Measurements from ENCODE around the gene DCAF17. TPM values are rescaled to one million over a fixed set of nuclear protein-coding genes. Genes with fewer than 3 reads are reported as not detected.
A peak's percentile ranks its signal among the peaks of the same experiment; 100 is the strongest.

Gene DCAF17
- total RNA-seq, 1 experiment from 2014 or later, result 20.8 TPM

GRCh38 chr2:171433763-171434012 is 338 bp upstream of the DCAF17 start, which contains the start of gene METTL8:
TSS of gene METTL8 (minus strand) at chr2:171433990. CDS start at chr2:171392185, 41,805 bp downstream.
- ChIA-PET POLR2A (interaction anchor here (0.6 to 6.2 kb wide), 22 partner anchors 10 to 1880 kb away, joined by 3 to 108 read pairs (median 5); partner anchors contain the start of genes CYBRD1, DYNC1I2, GORASP2 and TLK1), CTCF (interaction anchor here (0.7 to 1.2 kb wide), 4 partner anchors 17 to 505 kb away, joined by 3 to 5 read pairs (median 4); no protein-coding TSS in a partner anchor)
- peaks cover 34% of the 10 kb centered on the region for H3K36me3 Mint-ChIP-seq (ENCODE audit: insufficient read depth, unreplicated experiment)
- no peaks in the 10 kb centered on the region for H3K9me3 Mint-ChIP-seq (ENCODE audit: unreplicated experiment)
- peak within 1 kb of the TSS; percentile 98 for H3K4me3 Mint-ChIP-seq (ENCODE audit: unreplicated experiment)
- peaks cover 17% of the 10 kb centered on the region for H3K4me1 Mint-ChIP-seq (ENCODE audit: insufficient read depth, unreplicated experiment)
- BruUV-seq (replicated peaks), result no TSS peak
- H3K27me3 Mint-ChIP-seq (ENCODE audit: insufficient read depth, unreplicated experiment), result no peaks in the 10 kb centered on the region
- intact Hi-C loops (cut with micrococcal nuclease), result loop anchor here (2.0 to 5.0 kb wide), 3 partner anchors 271 to 505 kb away; partner anchors contain the start of genes GORASP2 and TLK1
- TF ChIP-seq, protein P1, sequence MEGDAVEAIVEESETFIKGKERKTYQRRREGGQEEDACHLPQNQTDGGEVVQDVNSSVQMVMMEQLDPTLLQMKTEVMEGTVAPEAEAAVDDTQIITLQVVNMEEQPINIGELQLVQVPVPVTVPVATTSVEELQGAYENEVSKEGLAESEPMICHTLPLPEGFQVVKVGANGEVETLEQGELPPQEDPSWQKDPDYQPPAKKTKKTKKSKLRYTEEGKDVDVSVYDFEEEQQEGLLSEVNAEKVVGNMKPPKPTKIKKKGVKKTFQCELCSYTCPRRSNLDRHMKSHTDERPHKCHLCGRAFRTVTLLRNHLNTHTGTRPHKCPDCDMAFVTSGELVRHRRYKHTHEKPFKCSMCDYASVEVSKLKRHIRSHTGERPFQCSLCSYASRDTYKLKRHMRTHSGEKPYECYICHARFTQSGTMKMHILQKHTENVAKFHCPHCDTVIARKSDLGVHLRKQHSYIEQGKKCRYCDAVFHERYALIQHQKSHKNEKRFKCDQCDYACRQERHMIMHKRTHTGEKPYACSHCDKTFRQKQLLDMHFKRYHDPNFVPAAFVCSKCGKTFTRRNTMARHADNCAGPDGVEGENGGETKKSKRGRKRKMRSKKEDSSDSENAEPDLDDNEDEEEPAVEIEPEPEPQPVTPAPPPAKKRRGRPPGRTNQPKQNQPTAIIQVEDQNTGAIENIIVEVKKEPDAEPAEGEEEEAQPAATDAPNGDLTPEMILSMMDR (IDR thresholded peaks at IDR 0.05; ENCODE audit: unreplicated experiment), result peak; percentile 10
- no peak for DNase-seq (ENCODE audit: unreplicated experiment)
- H3K27ac Mint-ChIP-seq (ENCODE audit: low read depth, unreplicated experiment), result peak within 1 kb of the TSS; percentile 93

GRCh38 chr2:171436307-171436706 is 2.3 kb downstream of the DCAF17 start:
- no TSS peak for BruUV-seq (replicated peaks)
- Mint-ChIP-seq H3K27me3 (ENCODE audit: insufficient read depth, unreplicated experiment) (no peaks in the 10 kb centered on the region), H3K27ac (ENCODE audit: low read depth, unreplicated experiment) (no peak overlapping the region), H3K36me3 (ENCODE audit: insufficient read depth, unreplicated experiment) (peaks cover 50% of the 10 kb centered on the region), H3K4me1 (ENCODE audit: insufficient read depth, unreplicated experiment) (peaks cover 17% of the 10 kb centered on the region), H3K4me3 (ENCODE audit: unreplicated experiment) (no peak overlapping the region), H3K9me3 (ENCODE audit: unreplicated experiment) (no peaks in the 10 kb centered on the region)
- intact Hi-C loops (cut with micrococcal nuclease), result no loop called here
- ChIA-PET CTCF (no interaction called here), POLR2A (interaction anchor here (1.8 to 6.2 kb wide), 3 partner anchors 86 to 506 kb away, joined by 5 to 108 read pairs (median 61); partner anchors contain the start of genes CYBRD1 and TLK1)
- peak; percentile 64 for DNase-seq (ENCODE audit: unreplicated experiment)
- TF ChIP-seq, protein P1 (IDR thresholded peaks at IDR 0.05; ENCODE audit: unreplicated experiment), result no peak

- ChIA-PET POLR2A (interaction anchor here (1.2 to 2.1 kb wide), 3 partner anchors 8 to 110 kb away, joined by 3 to 4 read pairs (median 3); no protein-coding TSS in a partner anchor), CTCF (no interaction called here)
- intact Hi-C loops (cut with micrococcal nuclease), result no loop called here
- TF ChIP-seq, protein P1 (IDR thresholded peaks at IDR 0.05; ENCODE audit: unreplicated experiment), result no peak
- no peaks in the 10 kb centered on the region for H3K27me3 Mint-ChIP-seq (ENCODE audit: insufficient read depth, unreplicated experiment)
- no TSS peak for BruUV-seq (replicated peaks)
- no peaks in the 10 kb centered on the region for H3K9me3 Mint-ChIP-seq (ENCODE audit: unreplicated experiment)
- no peak for DNase-seq (ENCODE audit: unreplicated experiment)
- H3K4me3 Mint-ChIP-seq (ENCODE audit: unreplicated experiment), result no peak overlapping the region
- no peak overlapping the region for H3K27ac Mint-ChIP-seq (ENCODE audit: low read depth, unreplicated experiment)
- H3K4me1 Mint-ChIP-seq (ENCODE audit: insufficient read depth, unreplicated experiment), result no peaks in the 10 kb centered on the region
- peaks cover 85% of the 10 kb centered on the region for H3K36me3 Mint-ChIP-seq (ENCODE audit: insufficient read depth, unreplicated experiment)
Measured at GRCh38 chr2:171441470-171441869, 7.4 kb downstream of the DCAF17 start.

DNA sequence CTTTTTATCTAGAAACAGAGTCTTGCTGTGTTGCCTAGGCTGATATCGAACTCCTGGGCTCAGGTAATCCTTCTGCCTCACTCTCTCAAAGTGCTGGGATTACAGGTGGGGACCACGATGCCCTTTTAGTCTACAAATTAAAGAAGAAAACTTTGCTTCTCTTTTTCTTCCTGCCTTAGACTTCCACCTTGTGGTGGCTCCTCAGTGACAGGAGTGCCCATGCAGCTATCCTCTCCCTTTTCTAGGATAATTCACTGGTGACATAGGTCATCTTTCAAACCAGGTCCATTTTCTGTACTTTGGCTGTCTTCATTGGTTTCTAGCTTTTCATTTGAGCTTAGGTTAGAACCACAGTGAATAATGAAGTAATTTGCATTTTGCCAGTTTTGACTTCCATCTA is 13.6 kb downstream of the DCAF17 start:
- DNase-seq (ENCODE audit: unreplicated experiment), result peak; percentile 10
- ChIA-PET CTCF (interaction anchor here (0.5 to 0.7 kb wide), 2 partner anchors 466 to 856 kb away, joined by 3 to 4 read pairs; no protein-coding TSS in a partner anchor), POLR2A (interaction anchor here (0.6 kb wide), 1 partner anchor 519 kb away, joined by 3 read pairs; no protein-coding TSS in a partner anchor)
- TF ChIP-seq, protein P1 (IDR thresholded peaks at IDR 0.05; ENCODE audit: unreplicated experiment), result no peak
- no peaks in the 10 kb centered on the region for H3K4me1 Mint-ChIP-seq (ENCODE audit: insufficient read depth, unreplicated experiment)
- H3K36me3 Mint-ChIP-seq (ENCODE audit: insufficient read depth, unreplicated experiment), result peaks cover 81% of the 10 kb centered on the region
- peak overlapping the region; percentile 49 for H3K27ac Mint-ChIP-seq (ENCODE audit: low read depth, unreplicated experiment)
- H3K4me3 Mint-ChIP-seq (ENCODE audit: unreplicated experiment), result no peak overlapping the region
- no peaks in the 10 kb centered on the region for H3K27me3 Mint-ChIP-seq (ENCODE audit: insufficient read depth, unreplicated experiment)
- intact Hi-C loops (cut with micrococcal nuclease), result no loop called here
- no TSS peak for BruUV-seq (replicated peaks)
- no peaks in the 10 kb centered on the region for H3K9me3 Mint-ChIP-seq (ENCODE audit: unreplicated experiment)
